ENCODE measurements around the gene LRTM1.

Gene LRTM1

DNA sequence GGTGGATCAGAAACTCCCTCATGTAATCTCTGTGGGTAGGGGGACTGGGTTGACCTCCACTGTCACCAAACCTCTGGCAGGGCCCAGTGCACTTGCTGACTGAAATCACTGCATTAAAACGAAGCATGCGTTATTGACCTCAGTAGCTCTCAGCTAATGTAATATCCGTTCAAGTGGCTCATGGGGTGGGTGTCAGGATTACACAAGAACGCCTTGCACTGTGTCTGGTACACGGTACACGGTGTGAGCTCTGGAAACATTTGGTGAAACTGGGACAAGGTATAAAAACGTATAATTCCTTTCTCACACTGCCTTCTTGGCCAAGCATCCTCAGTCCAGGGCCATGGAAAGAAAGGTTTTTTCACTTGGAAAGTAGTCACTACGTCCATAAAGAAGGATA, 11.9 kb downstream of the LRTM1 start:
- no peak for ATAC-seq (ENCODE audit: insufficient read depth, low read depth)

DNA sequence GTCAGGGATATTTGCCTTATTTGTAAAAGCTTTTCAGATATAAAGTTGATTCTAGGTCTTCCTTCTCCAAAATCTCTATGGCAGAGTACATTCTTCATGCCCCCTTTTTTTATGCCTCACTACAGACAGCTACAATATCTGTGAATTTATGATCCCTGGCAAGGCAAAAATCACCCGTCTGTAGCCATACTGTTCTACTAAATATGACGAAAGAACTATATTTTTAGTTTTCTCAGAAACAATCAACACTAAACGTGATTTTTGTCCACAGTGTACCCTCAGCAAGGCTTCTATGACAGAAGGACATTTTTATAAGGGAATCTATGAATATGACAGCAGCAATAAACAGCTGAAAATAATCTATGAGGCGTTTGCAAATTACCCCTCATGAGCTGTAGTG, 12.7 kb downstream of the LRTM1 start:
- H3K4me3 ChIP-seq (ENCODE audit: low read depth in 1 of 2, low read length in 2 of 2) = no peak overlapping the region
- ATAC-seq (ENCODE audit: insufficient read depth, low read depth) = no peak

More for the DNA sequence above, 11.9 kb downstream of the LRTM1 start:
- H3K79me2 ChIP-seq (ENCODE audit: insufficient read depth, low read length) = no peaks in the 10 kb centered on the region
- H3K9me3 ChIP-seq (ENCODE audit: insufficient read depth, low read length, severe bottlenecking) = no peaks in the 10 kb centered on the region
- no peak overlapping the region for H3K9ac ChIP-seq (ENCODE audit: low read depth, low read length)
- H3K36me3 ChIP-seq (ENCODE audit: insufficient read depth, low read length) = no peaks in the 10 kb centered on the region
- H3K4me2 ChIP-seq (ENCODE audit: insufficient read depth, low read length) = no peak overlapping the region
- H3K4me1 ChIP-seq (ENCODE audit: insufficient read depth, low read length) = no peaks in the 10 kb centered on the region
- no peak overlapping the region for H2AFZ ChIP-seq (ENCODE audit: low read depth, low read length)
- no peak overlapping the region for H3K4me3 ChIP-seq (ENCODE audit: low read depth in 1 of 2, low read length in 2 of 2)
- no peak overlapping the region for H3K27ac ChIP-seq (ENCODE audit: low read length)
- H4K20me1 ChIP-seq (ENCODE audit: insufficient read depth, low read length) = no peaks in the 10 kb centered on the region
- no peaks in the 10 kb centered on the region for H3K27me3 ChIP-seq (ENCODE audit: insufficient read depth, low read length, poor library complexity)
- DNase-seq = no peak
- no peak for TF ChIP-seq EZH2 (IDR thresholded peaks at IDR 0.05; ENCODE audit: borderline replicate concordance, low read depth, low read length, severe bottlenecking)
- TF ChIP-seq CTCF (IDR thresholded peaks at IDR 0.05; ENCODE audit: borderline replicate concordance, extremely low read depth, low read length, poor library complexity, severe bottlenecking) = no peak

DNA sequence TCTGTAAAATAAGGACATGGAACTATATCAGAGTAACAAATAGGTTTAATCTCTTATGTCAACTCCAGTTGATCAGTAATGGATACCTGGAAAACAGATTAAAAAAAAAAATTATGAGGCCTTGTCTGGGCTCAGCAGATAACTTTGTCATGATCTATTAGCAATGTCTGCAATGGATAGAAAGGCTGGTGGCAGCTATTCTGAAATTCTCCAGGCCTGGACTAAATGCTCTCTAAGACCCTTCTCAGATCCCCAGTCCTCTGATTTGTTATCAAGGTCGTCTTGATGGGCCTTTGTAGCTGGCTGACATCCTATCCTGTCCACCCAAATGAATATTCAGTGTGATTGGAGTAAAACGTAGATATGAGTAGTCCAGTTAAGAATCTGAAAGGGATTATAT, 13.7 kb downstream of the LRTM1 start:
- H3K4me3 ChIP-seq (ENCODE audit: low read depth in 1 of 2, low read length in 2 of 2) = no peak overlapping the region
- no peak for ATAC-seq (ENCODE audit: insufficient read depth, low read depth)
- TF ChIP-seq CTCF (IDR thresholded peaks at IDR 0.05; ENCODE audit: borderline replicate concordance, extremely low read depth, low read length, poor library complexity, severe bottlenecking) (no peak), EZH2 (IDR thresholded peaks at IDR 0.05; ENCODE audit: borderline replicate concordance, low read depth, low read length, severe bottlenecking) (no peak)

More for the DNA sequence above, 12.7 kb downstream of the LRTM1 start:
- Histone ChIP-seq H3K4me1 (ENCODE audit: insufficient read depth, low read length) (no peaks in the 10 kb centered on the region), H3K4me2 (ENCODE audit: insufficient read depth, low read length) (no peak overlapping the region), H3K27me3 (ENCODE audit: insufficient read depth, low read length, poor library complexity) (no peaks in the 10 kb centered on the region), H3K27ac (ENCODE audit: low read length) (no peak overlapping the region), H3K79me2 (ENCODE audit: insufficient read depth, low read length) (no peaks in the 10 kb centered on the region), H4K20me1 (ENCODE audit: insufficient read depth, low read length) (no peaks in the 10 kb centered on the region), H3K36me3 (ENCODE audit: insufficient read depth, low read length) (no peaks in the 10 kb centered on the region), H3K9ac (ENCODE audit: low read depth, low read length) (no peak overlapping the region), H3K9me3 (ENCODE audit: insufficient read depth, low read length, severe bottlenecking) (no peaks in the 10 kb centered on the region), H2AFZ (ENCODE audit: low read depth, low read length) (no peak overlapping the region)
- DNase-seq = no peak
- TF ChIP-seq CTCF (IDR thresholded peaks at IDR 0.05; ENCODE audit: borderline replicate concordance, extremely low read depth, low read length, poor library complexity, severe bottlenecking) (no peak), EZH2 (IDR thresholded peaks at IDR 0.05; ENCODE audit: borderline replicate concordance, low read depth, low read length, severe bottlenecking) (no peak)

DNA sequence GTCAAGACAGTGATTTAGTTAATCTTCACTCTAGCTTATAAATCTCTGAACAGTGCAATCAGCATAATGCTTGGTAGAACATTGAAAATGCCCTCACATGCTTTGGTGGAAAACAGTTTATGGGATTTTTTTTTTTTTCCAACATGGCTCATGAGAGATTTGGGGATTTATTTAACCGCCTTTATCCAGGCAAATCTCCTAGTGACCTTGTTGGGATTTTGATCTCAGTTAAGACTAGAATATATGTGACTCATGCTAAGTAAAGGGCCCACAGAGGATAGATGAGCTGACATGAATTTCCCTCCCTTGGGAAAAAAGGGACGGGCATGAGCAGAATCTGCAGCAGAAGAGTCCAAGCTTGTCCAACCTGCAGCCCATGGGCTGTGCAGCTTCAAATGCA, 18.7 kb downstream of the LRTM1 start:
- H3K27ac ChIP-seq (ENCODE audit: low read length) = no peak overlapping the region
- no peak for TF ChIP-seq EZH2 (IDR thresholded peaks at IDR 0.05; ENCODE audit: borderline replicate concordance, low read depth, low read length, severe bottlenecking)
- TF ChIP-seq CTCF (IDR thresholded peaks at IDR 0.05; ENCODE audit: borderline replicate concordance, extremely low read depth, low read length, poor library complexity, severe bottlenecking) = no peak
- H4K20me1 ChIP-seq (ENCODE audit: insufficient read depth, low read length) = no peaks in the 10 kb centered on the region
- no peaks in the 10 kb centered on the region for H3K36me3 ChIP-seq (ENCODE audit: insufficient read depth, low read length)
- no peaks in the 10 kb centered on the region for H3K9me3 ChIP-seq (ENCODE audit: insufficient read depth, low read length, severe bottlenecking)
- no peak overlapping the region for H3K9ac ChIP-seq (ENCODE audit: low read depth, low read length)
- H2AFZ ChIP-seq (ENCODE audit: low read depth, low read length) = no peak overlapping the region
- no peaks in the 10 kb centered on the region for H3K4me1 ChIP-seq (ENCODE audit: insufficient read depth, low read length)
- H3K4me2 ChIP-seq (ENCODE audit: insufficient read depth, low read length) = no peak overlapping the region
- H3K27me3 ChIP-seq (ENCODE audit: insufficient read depth, low read length, poor library complexity) = no peaks in the 10 kb centered on the region
- ATAC-seq (ENCODE audit: insufficient read depth, low read depth) (no peak), DNase-seq (no peak)
- H3K4me3 ChIP-seq (ENCODE audit: low read depth in 1 of 2, low read length in 2 of 2) = no peak overlapping the region
- H3K79me2 ChIP-seq (ENCODE audit: insufficient read depth, low read length) = no peaks in the 10 kb centered on the region

More for the DNA sequence above, 13.7 kb downstream of the LRTM1 start:
- Histone ChIP-seq H4K20me1 (ENCODE audit: insufficient read depth, low read length) (no peaks in the 10 kb centered on the region), H3K9ac (ENCODE audit: low read depth, low read length) (no peak overlapping the region), H3K4me1 (ENCODE audit: insufficient read depth, low read length) (no peaks in the 10 kb centered on the region), H3K27ac (ENCODE audit: low read length) (no peak overlapping the region), H3K79me2 (ENCODE audit: insufficient read depth, low read length) (no peaks in the 10 kb centered on the region), H2AFZ (ENCODE audit: low read depth, low read length) (no peak overlapping the region), H3K9me3 (ENCODE audit: insufficient read depth, low read length, severe bottlenecking) (no peaks in the 10 kb centered on the region), H3K36me3 (ENCODE audit: insufficient read depth, low read length) (no peaks in the 10 kb centered on the region), H3K27me3 (ENCODE audit: insufficient read depth, low read length, poor library complexity) (no peaks in the 10 kb centered on the region), H3K4me2 (ENCODE audit: insufficient read depth, low read length) (no peak overlapping the region)
- DNase-seq = no peak
